Brain pericyte (primary cell): ENCODE results near the gene TGFBI.
A peak's percentile ranks its signal among the peaks of the same experiment; 100 is the strongest.
"Not testable (repeated sequence)": the region's sequence is repeated elsewhere in the genome, so short reads cannot be mapped to it uniquely, and the experiment has no call there.

Source experiments
- DNase-seq: peaks from one replicate; pipeline ENCODE4 v3.0.0-alpha.2; 2012; ENCODE audit warnings: low read depth, low spot score

The TGFBI gene

GRCh38 chr5:136045026-136045425 is 16.2 kb downstream of the TGFBI start:
- not testable (repeated sequence) for DNase-seq

- no peak for DNase-seq
Measured at GRCh38 chr5:136046246-136046645, 17.5 kb downstream of the TGFBI start.

- no peak for DNase-seq
Measured at GRCh38 chr5:136047858-136048257, 19.1 kb downstream of the TGFBI start.

GRCh38 chr5:136048966-136049365 is 20.2 kb downstream of the TGFBI start:
- DNase-seq = no peak

GRCh38 chr5:136051486-136052220 is 22.9 kb downstream of the TGFBI start:
- DNase-seq = no peak

GRCh38 chr5:136052692-136053335 is 24.0 kb downstream of the TGFBI start:
- no peak for DNase-seq

- peak; percentile 71 for DNase-seq
Measured at GRCh38 chr5:136053336-136054141, 24.8 kb downstream of the TGFBI start.

GRCh38 chr5:136054142-136055019 is 25.6 kb downstream of the TGFBI start:
- no peak for DNase-seq

GRCh38 chr5:136055612-136056309 is 27.0 kb downstream of the TGFBI start:
- no peak for DNase-seq

- no peak for DNase-seq
Measured at GRCh38 chr5:136056336-136056735, 27.5 kb downstream of the TGFBI start.

GRCh38 chr5:136056771-136057335 is 28.1 kb downstream of the TGFBI start:
- DNase-seq = no peak

GRCh38 chr5:136057401-136058038 is 28.7 kb downstream of the TGFBI start:
- DNase-seq = no peak

- peak; percentile 97 for DNase-seq
Measured at GRCh38 chr5:136058039-136058971, 29.5 kb downstream of the TGFBI start.

GRCh38 chr5:136058972-136059354 is 30.2 kb downstream of the TGFBI start:
- no peak for DNase-seq

GRCh38 chr5:136060963-136061362 is 32.2 kb downstream of the TGFBI start:
- DNase-seq = no peak

- no peak for DNase-seq
Measured at GRCh38 chr5:136061630-136062365, 33.0 kb downstream of the TGFBI start.

GRCh38 chr5:136062366-136063274 is 33.8 kb downstream of the TGFBI start:
- DNase-seq = no peak
